ENCODE measurements around the gene AK9.

AK9 gene

GRCh38 chr6:109453156-109453555, 237.8 kb downstream of the AK9 start:
- no peak overlapping the region for H3K4me3 ChIP-seq (ENCODE audit: low read depth, low read length)
- no peak for DNase-seq (ENCODE audit: low read depth)

- DNase-seq (ENCODE audit: low read depth), result no peak
- no peak overlapping the region for H3K4me3 ChIP-seq (ENCODE audit: low read depth, low read length)
Measured at GRCh38 chr6:109452181-109452580, 238.8 kb downstream of the AK9 start.

- DNase-seq (ENCODE audit: low read depth), result no peak
- H3K4me3 ChIP-seq (ENCODE audit: low read depth, low read length), result no peak overlapping the region
Measured at GRCh38 chr6:109451376-109451775, 239.6 kb downstream of the AK9 start.

- DNase-seq (ENCODE audit: low read depth), result no peak
- no peak overlapping the region for H3K4me3 ChIP-seq (ENCODE audit: low read depth, low read length)
Measured at GRCh38 chr6:109450801-109451200, 240.2 kb downstream of the AK9 start.

GRCh38 chr6:109449795-109450673, 241.0 kb downstream of the AK9 start:
- no peak for DNase-seq (ENCODE audit: low read depth)
- H3K4me3 ChIP-seq (ENCODE audit: low read depth, low read length), result no peak overlapping the region

- H3K4me3 ChIP-seq (ENCODE audit: low read depth, low read length), result no peak overlapping the region
- DNase-seq (ENCODE audit: low read depth), result no peak
Measured at GRCh38 chr6:109449064-109449794, 241.8 kb downstream of the AK9 start.

- no peak for DNase-seq (ENCODE audit: low read depth)
- no peak overlapping the region for H3K4me3 ChIP-seq (ENCODE audit: low read depth, low read length)
Measured at GRCh38 chr6:109448615-109449014, 242.4 kb downstream of the AK9 start.

- no peak for DNase-seq (ENCODE audit: low read depth)
- H3K4me3 ChIP-seq (ENCODE audit: low read depth, low read length), result no peak overlapping the region
Measured at GRCh38 chr6:109447878-109448555, 243.0 kb downstream of the AK9 start.

- DNase-seq (ENCODE audit: low read depth), result no peak
- no peak overlapping the region for H3K4me3 ChIP-seq (ENCODE audit: low read depth, low read length)
Measured at GRCh38 chr6:109447087-109447486, 243.9 kb downstream of the AK9 start.

GRCh38 chr6:109446541-109446940, 244.5 kb downstream of the AK9 start:
- no peak for DNase-seq (ENCODE audit: low read depth)
- H3K4me3 ChIP-seq (ENCODE audit: low read depth, low read length), result no peak overlapping the region

GRCh38 chr6:109446072-109446471, 244.9 kb downstream of the AK9 start:
- no peak for DNase-seq (ENCODE audit: low read depth)
- H3K4me3 ChIP-seq (ENCODE audit: low read depth, low read length), result no peak overlapping the region

- no peak for DNase-seq (ENCODE audit: low read depth)
- no peak overlapping the region for H3K4me3 ChIP-seq (ENCODE audit: low read depth, low read length)
Measured at GRCh38 chr6:109445382-109445781, 245.6 kb downstream of the AK9 start.

- no peak for DNase-seq (ENCODE audit: low read depth)
- no peak overlapping the region for H3K4me3 ChIP-seq (ENCODE audit: low read depth, low read length)
Measured at GRCh38 chr6:109443425-109443950, 247.5 kb downstream of the AK9 start.
